ENCODE results near the gene EMILIN1.

GRCh38 chr2:27054721-27055120, 23.7 kb upstream of the EMILIN1 start:
- no peak for TF ChIP-seq CTCF (conservative IDR thresholded peaks at IDR 0.05; ENCODE audit: low read depth, low read length)
- no peak for TF ChIP-seq EZH2 (IDR thresholded peaks at IDR 0.05; ENCODE audit: borderline replicate concordance, low read depth, low read length, poor library complexity, severe bottlenecking)
